Measurements from ENCODE around the gene ITGB5. TPM values are rescaled to one million over a fixed set of nuclear protein-coding genes. Genes with fewer than 3 reads are reported as not detected.
A peak's percentile ranks its signal among the peaks of the same experiment; 100 is the strongest.

ITGB5 gene
- total and polyA plus RNA-seq, 4 donors: 101 to 369 (median 292) TPM

GRCh38 chr3:124802061-124802698 lies 85.0 kb downstream of the ITGB5 start:
- no peak overlapping the region for H3K4me3 ChIP-seq (ENCODE audit: low read length in 2 of 2)
- H3K27me3 ChIP-seq (ENCODE audit: control insufficient read depth in 1 of 2, insufficient read depth in 2 of 2, low read length in 1 of 2): no peaks in the 10 kb centered on the region
- WGBS, 2 donors: 73 to 85% methylated on average over 8 of the region's 8 CpGs
- DNase-seq (peak in 1 of 2 donors; percentile 55), ATAC-seq (ENCODE audit: low FRiP score) (no peak)
- no peaks in the 10 kb centered on the region for H3K36me3 ChIP-seq (ENCODE audit: control insufficient read depth in 1 of 2, insufficient read depth in 2 of 2, low read length in 1 of 2)
- no peak overlapping the region for H3K27ac ChIP-seq (ENCODE audit: low read depth in 1 of 2, low read length in 2 of 2)
- no peaks in the 10 kb centered on the region for H3K9me3 ChIP-seq (ENCODE audit: control insufficient read depth, low read length)
- H3K4me1 ChIP-seq (ENCODE audit: control insufficient read depth in 1 of 2, insufficient read depth in 2 of 2, low read length in 2 of 2): peaks cover 0 to 6% of the 10 kb centered on the region in 2 donors
- intact Hi-C loops (cut with DNase I): no loop called here

GRCh38 chr3:124800511-124801258 lies 86.5 kb downstream of the ITGB5 start:
- intact Hi-C loops (cut with DNase I): no loop called here
- Histone ChIP-seq H3K36me3 (ENCODE audit: control insufficient read depth in 1 of 2, insufficient read depth in 2 of 2, low read length in 1 of 2) (no peaks in the 10 kb centered on the region), H3K9me3 (ENCODE audit: control insufficient read depth, low read length) (no peaks in the 10 kb centered on the region), H3K27ac (ENCODE audit: low read depth in 1 of 2, low read length in 2 of 2) (peak overlapping the region in 1 of 2 donors; percentile 85), H3K27me3 (ENCODE audit: control insufficient read depth in 1 of 2, insufficient read depth in 2 of 2, low read length in 1 of 2) (no peaks in the 10 kb centered on the region), H3K4me1 (ENCODE audit: control insufficient read depth in 1 of 2, insufficient read depth in 2 of 2, low read length in 2 of 2) (peaks cover 0 to 6% of the 10 kb centered on the region in 2 donors), H3K4me3 (ENCODE audit: low read length in 2 of 2) (no peak overlapping the region)
- 15 to 26% methylated on average over 10 of the region's 10 CpGs for WGBS, 2 donors
- DNase-seq (peak in 1 of 2 donors; percentile 66), ATAC-seq (ENCODE audit: low FRiP score) (peak; percentile 12)

GRCh38 chr3:124800076-124800475 lies 87.1 kb downstream of the ITGB5 start:
- intact Hi-C loops (cut with DNase I): no loop called here
- ATAC-seq (ENCODE audit: low FRiP score) (no peak), DNase-seq (no peak)
- 21 to 25% methylated on average over 1 of the region's 1 CpG for WGBS, 2 donors
- no peaks in the 10 kb centered on the region for H3K9me3 ChIP-seq (ENCODE audit: control insufficient read depth, low read length)
- H3K27ac ChIP-seq (ENCODE audit: low read depth in 1 of 2, low read length in 2 of 2): peak overlapping the region in 1 of 2 donors; percentile 85
- H3K4me3 ChIP-seq (ENCODE audit: low read length in 2 of 2): no peak overlapping the region
- H3K36me3 ChIP-seq (ENCODE audit: control insufficient read depth in 1 of 2, insufficient read depth in 2 of 2, low read length in 1 of 2): no peaks in the 10 kb centered on the region
- H3K27me3 ChIP-seq (ENCODE audit: control insufficient read depth in 1 of 2, insufficient read depth in 2 of 2, low read length in 1 of 2): no peaks in the 10 kb centered on the region
- peaks cover 0 to 6% of the 10 kb centered on the region in 2 donors for H3K4me1 ChIP-seq (ENCODE audit: control insufficient read depth in 1 of 2, insufficient read depth in 2 of 2, low read length in 2 of 2)

- Histone ChIP-seq H3K4me3 (ENCODE audit: low read length in 2 of 2) (no peak overlapping the region), H3K9me3 (ENCODE audit: control insufficient read depth, low read length) (no peaks in the 10 kb centered on the region), H3K27ac (ENCODE audit: low read depth in 1 of 2, low read length in 2 of 2) (peak overlapping the region in 1 of 2 donors; percentile 85), H3K4me1 (ENCODE audit: control insufficient read depth in 1 of 2, insufficient read depth in 2 of 2, low read length in 2 of 2) (peaks cover 0 to 6% of the 10 kb centered on the region in 2 donors), H3K36me3 (ENCODE audit: control insufficient read depth in 1 of 2, insufficient read depth in 2 of 2, low read length in 1 of 2) (no peaks in the 10 kb centered on the region), H3K27me3 (ENCODE audit: control insufficient read depth in 1 of 2, insufficient read depth in 2 of 2, low read length in 1 of 2) (no peaks in the 10 kb centered on the region)
- no peak for ATAC-seq (ENCODE audit: low FRiP score)
- DNase-seq: peak in 1 of 2 donors; percentile 55
- intact Hi-C loops (cut with DNase I): no loop called here
- 92 to 94% methylated on average over 10 of the region's 10 CpGs for WGBS, 2 donors
Observed at GRCh38 chr3:124799676-124800075, 87.5 kb downstream of the ITGB5 start.

GRCh38 chr3:124797426-124797945 lies 89.7 kb downstream of the ITGB5 start:
- DNase-seq: peak in 1 of 2 donors; percentile 40
- Histone ChIP-seq H3K9me3 (ENCODE audit: control insufficient read depth, low read length) (no peaks in the 10 kb centered on the region), H3K36me3 (ENCODE audit: control insufficient read depth in 1 of 2, insufficient read depth in 2 of 2, low read length in 1 of 2) (no peaks in the 10 kb centered on the region), H3K27me3 (ENCODE audit: control insufficient read depth in 1 of 2, insufficient read depth in 2 of 2, low read length in 1 of 2) (no peaks in the 10 kb centered on the region), H3K27ac (ENCODE audit: low read depth in 1 of 2, low read length in 2 of 2) (no peak overlapping the region), H3K4me1 (ENCODE audit: control insufficient read depth in 1 of 2, insufficient read depth in 2 of 2, low read length in 2 of 2) (peaks cover 6 to 8% of the 10 kb centered on the region in 2 donors), H3K4me3 (ENCODE audit: low read length in 2 of 2) (no peak overlapping the region)
- 83 to 95% methylated on average over 4 of the region's 4 CpGs for WGBS, 2 donors
- intact Hi-C loops (cut with DNase I): no loop called here
- no peak for ATAC-seq (ENCODE audit: low FRiP score)

- H3K27ac ChIP-seq (ENCODE audit: low read depth in 1 of 2, low read length in 2 of 2): no peak overlapping the region
- no peak overlapping the region for H3K4me3 ChIP-seq (ENCODE audit: low read length in 2 of 2)
- intact Hi-C loops (cut with DNase I): no loop called here
- no peaks in the 10 kb centered on the region for H3K36me3 ChIP-seq (ENCODE audit: control insufficient read depth in 1 of 2, insufficient read depth in 2 of 2, low read length in 1 of 2)
- H3K27me3 ChIP-seq (ENCODE audit: control insufficient read depth in 1 of 2, insufficient read depth in 2 of 2, low read length in 1 of 2): no peaks in the 10 kb centered on the region
- H3K4me1 ChIP-seq (ENCODE audit: control insufficient read depth in 1 of 2, insufficient read depth in 2 of 2, low read length in 2 of 2): peaks cover 7 to 10% of the 10 kb centered on the region in 2 donors
- peak in 1 of 2 donors; percentile 72 for DNase-seq
- H3K9me3 ChIP-seq (ENCODE audit: control insufficient read depth, low read length): no peaks in the 10 kb centered on the region
- no peak for ATAC-seq (ENCODE audit: low FRiP score)
- 93 to 97% methylated on average over 19 of the region's 19 CpGs for WGBS, 2 donors
Observed at GRCh38 chr3:124796477-124796876, 90.7 kb downstream of the ITGB5 start.

- Histone ChIP-seq H3K4me1 (ENCODE audit: control insufficient read depth in 1 of 2, insufficient read depth in 2 of 2, low read length in 2 of 2) (peaks cover 2 to 10% of the 10 kb centered on the region in 2 donors), H3K27me3 (ENCODE audit: control insufficient read depth in 1 of 2, insufficient read depth in 2 of 2, low read length in 1 of 2) (no peaks in the 10 kb centered on the region), H3K36me3 (ENCODE audit: control insufficient read depth in 1 of 2, insufficient read depth in 2 of 2, low read length in 1 of 2) (no peaks in the 10 kb centered on the region), H3K9me3 (ENCODE audit: control insufficient read depth, low read length) (no peaks in the 10 kb centered on the region), H3K4me3 (ENCODE audit: low read length in 2 of 2) (no peak overlapping the region), H3K27ac (ENCODE audit: low read depth in 1 of 2, low read length in 2 of 2) (peak overlapping the region; percentile 67 to 74)
- intact Hi-C loops (cut with DNase I): no loop called here
- ATAC-seq (ENCODE audit: low FRiP score): no peak
- 47 to 54% methylated on average over 6 of the region's 6 CpGs for WGBS, 2 donors
- DNase-seq: peak in 1 of 2 donors; percentile 11
Observed at GRCh38 chr3:124793054-124793739, 94.0 kb downstream of the ITGB5 start.

- WGBS, 2 donors: 58 to 65% methylated on average over 7 of the region's 7 CpGs
- intact Hi-C loops (cut with DNase I): no loop called here
- Histone ChIP-seq H3K4me1 (ENCODE audit: control insufficient read depth in 1 of 2, insufficient read depth in 2 of 2, low read length in 2 of 2) (peaks cover 2 to 10% of the 10 kb centered on the region in 2 donors), H3K9me3 (ENCODE audit: control insufficient read depth, low read length) (no peaks in the 10 kb centered on the region), H3K27me3 (ENCODE audit: control insufficient read depth in 1 of 2, insufficient read depth in 2 of 2, low read length in 1 of 2) (no peaks in the 10 kb centered on the region), H3K4me3 (ENCODE audit: low read length in 2 of 2) (no peak overlapping the region), H3K36me3 (ENCODE audit: control insufficient read depth in 1 of 2, insufficient read depth in 2 of 2, low read length in 1 of 2) (no peaks in the 10 kb centered on the region), H3K27ac (ENCODE audit: low read depth in 1 of 2, low read length in 2 of 2) (peak overlapping the region; percentile 67 to 87)
- no peak for ATAC-seq (ENCODE audit: low FRiP score)
- DNase-seq: peak in 1 of 2 donors; percentile 15
Observed at GRCh38 chr3:124792341-124793040, 94.7 kb downstream of the ITGB5 start.
